Measurements from ENCODE around the gene CWF19L2.
"Not testable (repeated sequence)": the region's sequence is repeated elsewhere in the genome, so short reads cannot be mapped to it uniquely, and the experiment has no call there.

CWF19L2 gene

DNA sequence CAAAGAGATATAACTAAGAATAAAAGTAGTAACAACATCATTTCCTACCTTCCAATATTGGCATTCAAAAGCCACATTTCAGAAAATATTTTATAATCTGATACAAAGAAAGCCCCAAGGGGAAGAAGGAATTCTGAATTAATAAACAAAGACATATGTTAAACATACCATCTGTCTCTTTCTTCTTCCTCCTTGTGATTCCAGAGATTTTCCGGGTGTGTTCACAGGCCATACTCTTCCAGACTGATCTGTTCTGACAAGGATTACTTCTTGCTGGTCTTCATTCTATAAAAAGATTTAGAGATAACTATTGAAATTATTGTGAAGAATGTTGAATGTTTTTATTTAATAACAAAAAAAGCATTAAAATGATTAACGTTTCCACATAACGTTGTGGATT is 65.0 kb downstream of the CWF19L2 start:
- peaks cover 21 to 52% (median 33%) of the 10 kb centered on the region in 5 donors for H3K36me3 ChIP-seq (ENCODE audit: control insufficient read depth in 5 of 5, insufficient read depth in 5 of 5, low read length in 5 of 5)
- H3K4me1 ChIP-seq (ENCODE audit: control insufficient read depth in 5 of 5, insufficient read depth in 5 of 5, low read length in 5 of 5) = no peaks in the 10 kb centered on the region
- no peak overlapping the region for H3K27ac ChIP-seq (ENCODE audit: low read depth, low read length)
- no peak overlapping the region for H3K4me3 ChIP-seq (ENCODE audit: low read depth in 1 of 5, low read length in 5 of 5)
- no peaks in the 10 kb centered on the region for H3K27me3 ChIP-seq (ENCODE audit: control insufficient read depth in 5 of 5, insufficient read depth in 4 of 5, low read length in 5 of 5)
- no peaks in the 10 kb centered on the region for H3K9me3 ChIP-seq (ENCODE audit: control insufficient read depth in 5 of 5, low read length in 5 of 5)
- no peak overlapping the region for H3K9ac ChIP-seq (ENCODE audit: low read length in 5 of 5)

DNA sequence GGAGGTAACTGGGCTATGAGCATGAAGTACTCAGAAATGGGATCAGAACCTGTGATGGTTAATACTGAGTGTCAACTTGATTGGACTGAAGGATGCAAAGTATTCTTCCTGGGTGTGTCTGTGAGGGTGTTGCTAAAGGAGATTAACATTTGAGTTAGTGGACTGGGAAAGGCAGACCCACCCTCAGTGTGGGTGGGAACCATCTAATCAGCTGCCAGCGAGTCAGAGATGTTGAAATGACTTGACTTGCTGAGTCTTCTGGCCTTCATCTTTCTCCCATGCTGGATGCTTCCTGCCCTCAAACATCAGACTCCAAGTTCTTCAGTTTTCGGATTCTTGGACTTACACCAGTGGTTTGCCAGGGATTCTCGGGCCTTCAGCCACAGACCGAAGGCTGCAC is 66.9 kb downstream of the CWF19L2 start:
- H3K9me3 ChIP-seq (ENCODE audit: control insufficient read depth in 5 of 5, low read length in 5 of 5); H3K4me3 ChIP-seq (ENCODE audit: low read depth in 1 of 5, low read length in 5 of 5); H3K27ac ChIP-seq (ENCODE audit: low read depth, low read length); H3K9ac ChIP-seq (ENCODE audit: low read length in 5 of 5); H3K27me3 ChIP-seq (ENCODE audit: control insufficient read depth in 5 of 5, insufficient read depth in 4 of 5, low read length in 5 of 5); H3K4me1 ChIP-seq (ENCODE audit: control insufficient read depth in 5 of 5, insufficient read depth in 5 of 5, low read length in 5 of 5): not testable (repeated sequence)
- peaks cover 23 to 50% (median 33%) of the 10 kb centered on the region in 5 donors for H3K36me3 ChIP-seq (ENCODE audit: control insufficient read depth in 5 of 5, insufficient read depth in 5 of 5, low read length in 5 of 5)

DNA sequence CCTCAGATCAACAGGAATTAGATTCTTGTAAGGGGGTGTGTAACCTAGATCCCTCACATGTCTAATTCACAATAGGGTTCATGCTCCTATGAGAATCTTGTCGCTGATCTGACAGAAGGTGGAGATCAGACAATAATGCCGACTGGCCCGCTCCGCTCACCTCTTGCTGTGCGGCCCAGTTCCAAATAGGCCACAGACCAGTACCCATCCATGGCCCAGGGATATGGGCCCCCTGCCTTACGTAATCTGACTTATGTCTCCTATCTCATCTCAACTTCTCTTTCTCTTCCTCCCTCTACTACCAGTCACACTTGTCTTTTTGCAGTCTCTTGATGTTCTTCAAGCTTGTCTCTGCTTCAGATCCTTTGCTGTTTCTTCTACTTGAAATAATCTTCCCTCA is 70.0 kb downstream of the CWF19L2 start:
- Histone ChIP-seq H3K4me3 (ENCODE audit: low read depth in 1 of 5, low read length in 5 of 5) (no peak overlapping the region), H3K27ac (ENCODE audit: low read depth, low read length) (no peak overlapping the region), H3K9ac (ENCODE audit: low read length in 5 of 5) (no peak overlapping the region), H3K36me3 (ENCODE audit: control insufficient read depth in 5 of 5, insufficient read depth in 5 of 5, low read length in 5 of 5) (peaks cover 21 to 49% (median 36%) of the 10 kb centered on the region in 5 donors), H3K4me1 (ENCODE audit: control insufficient read depth in 5 of 5, insufficient read depth in 5 of 5, low read length in 5 of 5) (peaks cover 0 to 5% (median 0%) of the 10 kb centered on the region in 5 donors), H3K9me3 (ENCODE audit: control insufficient read depth in 5 of 5, low read length in 5 of 5) (no peaks in the 10 kb centered on the region), H3K27me3 (ENCODE audit: control insufficient read depth in 5 of 5, insufficient read depth in 4 of 5, low read length in 5 of 5) (no peaks in the 10 kb centered on the region)

DNA sequence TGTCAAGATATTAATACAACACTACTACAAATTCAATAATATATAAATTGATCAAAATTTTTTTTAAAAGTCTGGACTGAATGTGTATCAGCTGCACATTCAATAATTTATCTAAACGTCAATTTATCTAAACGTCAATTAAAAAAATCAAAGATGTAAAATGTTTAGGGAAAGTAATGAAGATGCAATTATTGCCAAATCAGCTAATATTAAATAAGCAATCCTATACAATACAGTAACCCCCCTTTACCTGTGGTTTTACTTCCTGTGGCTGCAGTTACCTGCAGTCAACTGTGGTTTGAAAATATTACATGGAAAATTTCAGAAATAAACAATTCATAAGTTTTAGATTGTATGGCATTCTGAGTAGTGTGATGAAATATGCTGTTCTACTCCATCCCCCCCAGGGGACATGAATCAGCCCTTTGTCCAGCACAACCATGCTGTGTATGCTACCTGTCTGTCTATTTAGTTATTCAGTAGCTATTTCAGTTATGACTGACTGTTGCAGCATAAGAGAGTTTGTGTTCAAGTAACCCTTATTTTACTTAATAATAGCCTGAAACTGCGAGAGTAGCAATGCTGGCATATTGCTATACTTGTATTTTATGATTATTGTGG is 72.2 kb downstream of the CWF19L2 start:
- H3K4me3 ChIP-seq (ENCODE audit: low read depth in 1 of 5, low read length in 5 of 5) = no peak overlapping the region
- no peaks in the 10 kb centered on the region for H3K9me3 ChIP-seq (ENCODE audit: control insufficient read depth in 5 of 5, low read length in 5 of 5)
- H3K9ac ChIP-seq (ENCODE audit: low read length in 5 of 5) = no peak overlapping the region
- no peak overlapping the region for H3K27ac ChIP-seq (ENCODE audit: low read depth, low read length)
- no peaks in the 10 kb centered on the region for H3K27me3 ChIP-seq (ENCODE audit: control insufficient read depth in 5 of 5, insufficient read depth in 4 of 5, low read length in 5 of 5)
- peaks cover 7 to 27% (median 19%) of the 10 kb centered on the region in 5 donors for H3K36me3 ChIP-seq (ENCODE audit: control insufficient read depth in 5 of 5, insufficient read depth in 5 of 5, low read length in 5 of 5)
- peaks cover 0 to 5% (median 0%) of the 10 kb centered on the region in 5 donors for H3K4me1 ChIP-seq (ENCODE audit: control insufficient read depth in 5 of 5, insufficient read depth in 5 of 5, low read length in 5 of 5)

DNA sequence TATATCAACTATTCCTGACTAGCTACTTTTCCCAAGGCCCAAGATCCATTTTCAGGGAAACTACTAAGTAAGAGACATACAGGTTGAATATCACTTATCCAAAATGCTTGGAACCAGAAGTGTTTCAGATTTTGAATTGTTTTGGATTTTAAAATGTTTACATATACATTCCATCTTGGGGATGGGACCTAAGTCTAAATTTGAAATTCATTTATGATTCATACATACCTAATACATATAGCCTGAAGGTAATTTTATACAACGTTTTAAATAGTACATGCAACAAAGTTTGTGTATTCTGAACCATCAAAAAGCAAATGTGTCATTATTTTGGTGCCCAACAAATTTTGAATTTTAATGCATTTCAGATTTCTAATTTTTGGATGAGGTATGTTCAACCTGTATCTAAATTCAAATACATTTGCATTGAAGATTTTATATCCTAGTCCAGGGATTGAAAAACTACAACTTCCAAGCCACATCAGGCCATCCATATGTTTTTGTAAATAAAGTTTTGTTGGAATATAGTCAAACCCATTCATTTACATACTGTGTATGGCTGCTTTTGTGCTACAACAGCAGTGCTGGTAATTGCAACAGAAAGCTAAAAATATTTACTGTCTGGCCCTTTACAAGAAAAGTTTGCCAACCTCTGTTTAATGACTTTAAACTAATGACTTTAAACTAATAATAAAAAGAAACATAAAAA is 73.3 kb downstream of the CWF19L2 start:
- H3K9ac ChIP-seq (ENCODE audit: low read length in 5 of 5) = no peak overlapping the region
- H3K4me1 ChIP-seq (ENCODE audit: control insufficient read depth in 5 of 5, insufficient read depth in 5 of 5, low read length in 5 of 5) = peaks cover 0 to 5% (median 0%) of the 10 kb centered on the region in 5 donors
- no peaks in the 10 kb centered on the region for H3K27me3 ChIP-seq (ENCODE audit: control insufficient read depth in 5 of 5, insufficient read depth in 4 of 5, low read length in 5 of 5)
- peaks cover 0 to 17% (median 10%) of the 10 kb centered on the region in 5 donors for H3K36me3 ChIP-seq (ENCODE audit: control insufficient read depth in 5 of 5, insufficient read depth in 5 of 5, low read length in 5 of 5)
- H3K9me3 ChIP-seq (ENCODE audit: control insufficient read depth in 5 of 5, low read length in 5 of 5) = no peaks in the 10 kb centered on the region
- no peak overlapping the region for H3K4me3 ChIP-seq (ENCODE audit: low read depth in 1 of 5, low read length in 5 of 5)
- no peak overlapping the region for H3K27ac ChIP-seq (ENCODE audit: low read depth, low read length)

DNA sequence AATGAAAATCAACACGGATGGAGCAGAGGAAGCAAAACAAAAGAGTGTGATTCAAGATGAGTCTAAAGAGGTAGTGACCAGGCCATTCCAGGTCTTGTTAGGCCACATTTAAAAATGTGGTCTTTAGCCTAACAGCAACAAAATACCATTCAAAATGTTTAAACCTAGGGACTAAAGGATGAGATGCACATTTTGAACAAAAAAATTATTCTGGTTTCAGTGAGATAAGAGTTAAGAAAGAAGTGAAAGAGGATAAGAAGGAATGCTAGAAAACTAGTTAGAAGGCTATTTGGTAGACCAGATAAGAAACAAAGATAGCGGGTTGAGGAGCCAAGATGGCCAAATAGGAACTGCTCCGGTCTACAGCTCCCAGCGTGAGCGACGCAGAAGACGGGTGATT is 85.2 kb downstream of the CWF19L2 start:
- H3K27ac ChIP-seq (ENCODE audit: low read depth, low read length) = no peak overlapping the region
- no peaks in the 10 kb centered on the region for H3K36me3 ChIP-seq (ENCODE audit: control insufficient read depth in 5 of 5, insufficient read depth in 5 of 5, low read length in 5 of 5)
- no peak overlapping the region for H3K9ac ChIP-seq (ENCODE audit: low read length in 5 of 5)
- H3K4me3 ChIP-seq (ENCODE audit: low read depth in 1 of 5, low read length in 5 of 5) = no peak overlapping the region
- H3K9me3 ChIP-seq (ENCODE audit: control insufficient read depth in 5 of 5, low read length in 5 of 5) = no peaks in the 10 kb centered on the region
- no peaks in the 10 kb centered on the region for H3K27me3 ChIP-seq (ENCODE audit: control insufficient read depth in 5 of 5, insufficient read depth in 4 of 5, low read length in 5 of 5)
- H3K4me1 ChIP-seq (ENCODE audit: control insufficient read depth in 5 of 5, insufficient read depth in 5 of 5, low read length in 5 of 5) = no peaks in the 10 kb centered on the region

DNA sequence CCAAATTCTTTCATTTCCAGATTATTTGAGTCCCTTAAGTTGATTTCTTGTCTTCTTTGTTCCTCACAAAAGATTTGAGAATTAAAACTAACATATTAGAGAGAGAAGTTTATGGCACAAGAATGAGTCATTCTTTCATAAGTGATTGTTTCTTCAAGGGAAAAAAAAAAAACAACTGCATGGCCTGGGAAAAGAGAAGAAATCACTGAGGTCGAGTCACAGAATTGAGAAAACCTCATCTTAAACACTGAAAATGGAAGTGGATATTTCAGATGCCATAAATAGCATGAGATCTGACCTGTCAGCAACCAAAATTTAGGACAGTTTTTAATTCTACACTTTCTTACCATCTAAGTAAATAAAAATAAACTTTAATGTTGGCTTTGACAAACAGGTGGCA is 87.2 kb downstream of the CWF19L2 start:
- Histone ChIP-seq H3K27me3 (ENCODE audit: control insufficient read depth in 5 of 5, insufficient read depth in 4 of 5, low read length in 5 of 5) (no peaks in the 10 kb centered on the region), H3K27ac (ENCODE audit: low read depth, low read length) (no peak overlapping the region), H3K36me3 (ENCODE audit: control insufficient read depth in 5 of 5, insufficient read depth in 5 of 5, low read length in 5 of 5) (no peaks in the 10 kb centered on the region), H3K4me3 (ENCODE audit: low read depth in 1 of 5, low read length in 5 of 5) (no peak overlapping the region), H3K9me3 (ENCODE audit: control insufficient read depth in 5 of 5, low read length in 5 of 5) (no peaks in the 10 kb centered on the region), H3K9ac (ENCODE audit: low read length in 5 of 5) (no peak overlapping the region), H3K4me1 (ENCODE audit: control insufficient read depth in 5 of 5, insufficient read depth in 5 of 5, low read length in 5 of 5) (no peaks in the 10 kb centered on the region)

DNA sequence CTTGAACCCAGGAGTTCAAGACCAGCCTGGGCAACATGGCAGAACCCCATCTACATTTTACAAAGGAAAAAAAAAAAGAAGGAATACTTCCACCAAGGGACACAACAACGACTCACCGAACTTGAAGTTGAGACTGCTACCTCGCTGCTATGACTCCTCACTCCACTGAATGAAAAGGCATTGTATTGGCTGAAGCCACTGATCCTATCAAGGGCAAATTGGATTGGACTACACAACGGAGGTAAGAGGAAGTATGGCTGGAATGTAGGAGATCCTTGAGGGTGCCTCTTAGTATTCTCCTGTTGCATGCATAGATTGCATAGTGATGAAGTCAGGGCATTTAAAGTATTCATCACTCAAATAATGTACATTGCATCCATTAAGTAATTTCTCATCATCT is 97.9 kb downstream of the CWF19L2 start:
- H3K4me3 ChIP-seq (ENCODE audit: low read depth in 1 of 5, low read length in 5 of 5) = no peak overlapping the region
- H3K36me3 ChIP-seq (ENCODE audit: control insufficient read depth in 5 of 5, insufficient read depth in 5 of 5, low read length in 5 of 5) = peaks cover 0 to 11% (median 0%) of the 10 kb centered on the region in 5 donors
- no peak overlapping the region for H3K9ac ChIP-seq (ENCODE audit: low read length in 5 of 5)
- no peak overlapping the region for H3K27ac ChIP-seq (ENCODE audit: low read depth, low read length)
- H3K27me3 ChIP-seq (ENCODE audit: control insufficient read depth in 5 of 5, insufficient read depth in 4 of 5, low read length in 5 of 5) = no peaks in the 10 kb centered on the region
- H3K4me1 ChIP-seq (ENCODE audit: control insufficient read depth in 5 of 5, insufficient read depth in 5 of 5, low read length in 5 of 5) = no peaks in the 10 kb centered on the region
- H3K9me3 ChIP-seq (ENCODE audit: control insufficient read depth in 5 of 5, low read length in 5 of 5) = no peaks in the 10 kb centered on the region

DNA sequence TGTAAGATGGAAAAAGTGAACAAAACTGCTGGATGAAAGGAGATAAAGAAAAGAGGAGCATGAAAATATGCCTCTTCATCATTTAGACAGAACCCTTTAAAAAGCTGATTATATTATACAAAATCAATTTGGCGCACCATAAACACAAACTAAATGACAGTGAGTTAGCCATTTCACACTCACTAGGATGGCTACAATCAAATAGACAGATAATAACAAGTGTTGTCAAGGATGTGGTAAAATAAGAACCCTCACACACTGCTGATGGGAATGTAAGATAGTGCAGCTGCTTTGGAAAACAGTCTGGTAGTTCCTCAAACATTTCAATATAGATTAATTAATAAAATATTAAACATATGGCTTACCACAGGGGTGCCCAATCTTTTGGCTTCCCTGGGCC is 99.7 kb downstream of the CWF19L2 start:
- no peak overlapping the region for H3K9ac ChIP-seq (ENCODE audit: low read length in 5 of 5)
- peaks cover 0 to 11% (median 1%) of the 10 kb centered on the region in 5 donors for H3K36me3 ChIP-seq (ENCODE audit: control insufficient read depth in 5 of 5, insufficient read depth in 5 of 5, low read length in 5 of 5)
- H3K27ac ChIP-seq (ENCODE audit: low read depth, low read length) = no peak overlapping the region
- H3K4me1 ChIP-seq (ENCODE audit: control insufficient read depth in 5 of 5, insufficient read depth in 5 of 5, low read length in 5 of 5) = no peaks in the 10 kb centered on the region
- no peak overlapping the region for H3K4me3 ChIP-seq (ENCODE audit: low read depth in 1 of 5, low read length in 5 of 5)
- no peaks in the 10 kb centered on the region for H3K9me3 ChIP-seq (ENCODE audit: control insufficient read depth in 5 of 5, low read length in 5 of 5)
- no peaks in the 10 kb centered on the region for H3K27me3 ChIP-seq (ENCODE audit: control insufficient read depth in 5 of 5, insufficient read depth in 4 of 5, low read length in 5 of 5)

DNA sequence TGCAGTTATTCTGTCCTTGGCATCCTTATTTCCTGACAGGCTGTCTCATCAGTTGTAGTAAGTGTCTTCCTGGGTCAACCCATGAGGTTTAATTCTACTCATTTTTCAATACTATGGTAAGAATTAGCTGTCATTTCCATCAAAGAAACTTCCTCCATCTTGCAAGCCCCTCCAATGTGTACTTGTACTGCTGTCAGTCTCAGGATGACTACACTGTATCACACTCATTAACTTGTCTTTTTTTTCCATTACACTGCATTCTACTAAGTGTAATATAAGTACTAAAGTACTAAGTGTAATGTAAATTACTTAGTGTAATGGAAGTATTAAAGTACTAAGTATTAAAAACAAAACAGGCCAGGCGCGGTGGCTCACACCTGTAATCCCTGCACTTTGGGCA is 102.8 kb downstream of the CWF19L2 start:
- Histone ChIP-seq H3K9me3 (ENCODE audit: control insufficient read depth in 5 of 5, low read length in 5 of 5) (no peaks in the 10 kb centered on the region), H3K36me3 (ENCODE audit: control insufficient read depth in 5 of 5, insufficient read depth in 5 of 5, low read length in 5 of 5) (peaks cover 7 to 21% (median 15%) of the 10 kb centered on the region in 5 donors), H3K27me3 (ENCODE audit: control insufficient read depth in 5 of 5, insufficient read depth in 4 of 5, low read length in 5 of 5) (no peaks in the 10 kb centered on the region)

More for the DNA sequence above, 102.8 kb downstream of the CWF19L2 start:
- Histone ChIP-seq H3K4me3 (ENCODE audit: low read depth in 1 of 5, low read length in 5 of 5) (no peak overlapping the region), H3K27ac (ENCODE audit: low read depth, low read length) (no peak overlapping the region), H3K9ac (ENCODE audit: low read length in 5 of 5) (no peak overlapping the region), H3K4me1 (ENCODE audit: control insufficient read depth in 5 of 5, insufficient read depth in 5 of 5, low read length in 5 of 5) (no peaks in the 10 kb centered on the region)

Measured in subcutaneous abdominal adipose tissue (tissue), 5 donors.